Astrocyte (in vitro differentiated cells and primary cell): ENCODE measurements around the gene ANGPTL1. TPM values are rescaled to one million over a fixed set of nuclear protein-coding genes. Genes with fewer than 3 reads are reported as not detected.

Experiments used
- DNase-seq: peaks from one replicate; pipeline ENCODE4 v3.0.0-alpha.2; 2010; ENCODE audit warnings: low read depth
- FAIRE-seq: peaks from 2 replicates; lab custom pipeline; 2011; peaks lifted over from hg19 to GRCh38; lab: Jason Lieb, UNC
- H2AFZ ChIP-seq: 2 replicates; pipeline ENCODE4 v1.6.0; 2012; ENCODE audit warnings: low read depth, low read length, inconsistent platforms
- H3K27ac ChIP-seq: 2 replicates; pipeline ENCODE4 v1.5.1; 2011; ENCODE audit warnings: low read depth, low read length, inconsistent platforms
- H3K27me3 ChIP-seq: 2 replicates; pipeline ENCODE4 v1.6.0; 2011; ENCODE audit warnings: low read length, inconsistent platforms; ENCODE audit not compliant: insufficient read depth
- H3K36me3 ChIP-seq: 2 replicates; pipeline ENCODE4 v1.5.1; 2011; ENCODE audit warnings: low read length, inconsistent platforms; ENCODE audit not compliant: insufficient read depth
- H3K4me1 ChIP-seq: 2 replicates; pipeline ENCODE4 v1.5.1; 2011; ENCODE audit warnings: low read length, inconsistent platforms; ENCODE audit not compliant: insufficient read depth
- H3K4me2 ChIP-seq: 2 replicates; pipeline ENCODE4 v1.6.0; 2012; ENCODE audit warnings: low read length, inconsistent platforms
- H3K4me3 ChIP-seq: 2 replicates; pipeline ENCODE4 v1.5.1; 2011; ENCODE audit warnings: low read depth, mild to moderate bottlenecking, low read length, inconsistent platforms; ENCODE audit not compliant: insufficient read depth
- H3K79me2 ChIP-seq: 2 replicates; pipeline ENCODE4 v1.6.0; 2012; ENCODE audit warnings: mild to moderate bottlenecking, low read length, inconsistent platforms; ENCODE audit not compliant: insufficient read depth
- H3K9ac ChIP-seq: 2 replicates; pipeline ENCODE4 v1.6.0; 2012; ENCODE audit warnings: mild to moderate bottlenecking, low read length, inconsistent platforms
- H3K9me3 ChIP-seq: 2 replicates; pipeline ENCODE4 v1.5.1; 2012; ENCODE audit warnings: low read depth, mild to moderate bottlenecking, low read length, inconsistent platforms; ENCODE audit not compliant: insufficient read depth
- H4K20me1 ChIP-seq: 2 replicates; pipeline ENCODE4 v1.6.0; 2012; ENCODE audit warnings: low read length, inconsistent platforms; ENCODE audit not compliant: insufficient read depth
- H3K27ac Mint-ChIP-seq: one replicate; pipeline ENCODE4 v1.8.0; 2021; ENCODE audit warnings: mild to moderate bottlenecking, mixed read lengths; ENCODE audit not compliant: unreplicated experiment
- H3K27me3 Mint-ChIP-seq: one replicate; pipeline ENCODE4 v1.8.0; 2021; ENCODE audit warnings: low read depth, mixed read lengths; ENCODE audit not compliant: unreplicated experiment
- H3K36me3 Mint-ChIP-seq: one replicate; pipeline ENCODE4 v1.8.0; 2021; ENCODE audit warnings: low read depth, mixed read lengths; ENCODE audit not compliant: unreplicated experiment
- H3K4me1 Mint-ChIP-seq: one replicate; pipeline ENCODE4 v1.8.0; 2021; ENCODE audit warnings: low read depth, mixed read lengths; ENCODE audit not compliant: unreplicated experiment
- H3K4me3 Mint-ChIP-seq: one replicate; pipeline ENCODE4 v1.8.0; 2021; ENCODE audit warnings: mild to moderate bottlenecking, moderate library complexity, mixed read lengths; ENCODE audit not compliant: unreplicated experiment
- H3K9me3 Mint-ChIP-seq: one replicate; pipeline ENCODE4 v1.8.0; 2021; ENCODE audit warnings: mild to moderate bottlenecking, mixed read lengths; ENCODE audit not compliant: unreplicated experiment
- CTCF ChIP-seq: IDR thresholded peaks from 2 replicates; pipeline ENCODE4 v1.5.1; 2011; ENCODE audit warnings: low read depth, mild to moderate bottlenecking, inconsistent platforms, low read length, moderate library complexity; ENCODE audit not compliant: insufficient read depth
- EZH2 ChIP-seq: IDR thresholded peaks from 2 replicates; pipeline ENCODE4 v1.6.1; 2012; ENCODE audit warnings: mild to moderate bottlenecking, low read length, inconsistent platforms; ENCODE audit not compliant: insufficient read depth
- total RNA-seq: library from RNA; stranded (reverse); gene quantifications from 2 replicates; pipeline ENCODE4 v1.2.1, GENCODE V29; 2021

ANGPTL1 gene
- total RNA-seq, 1 donor from 2014 or later: 4.1 TPM

DNA sequence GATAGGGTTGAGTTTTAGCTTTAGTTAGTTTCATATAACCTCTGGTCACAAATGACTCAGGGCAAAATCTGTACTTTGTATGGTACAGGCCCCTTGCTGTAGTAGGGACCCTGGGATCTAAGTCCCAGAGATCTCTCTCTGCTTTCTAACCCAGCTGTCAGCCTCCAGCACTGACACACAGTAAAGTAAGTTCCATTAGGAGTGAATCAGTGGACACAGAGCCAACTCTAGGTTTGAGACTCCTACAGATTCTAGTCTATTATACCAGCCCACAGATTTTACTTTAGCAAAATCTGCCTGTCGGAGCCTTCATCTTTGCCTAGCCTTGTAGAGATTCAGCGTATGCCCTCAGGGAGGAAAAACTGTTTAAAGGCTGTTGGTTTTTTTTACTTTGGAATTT is 52.5 kb downstream of the ANGPTL1 start:
- Histone ChIP-seq H3K36me3 (no peaks in the 10 kb centered on the region), H3K79me2 (no peaks in the 10 kb centered on the region), H3K9me3 (no peaks in the 10 kb centered on the region), H4K20me1 (no peaks in the 10 kb centered on the region), H3K9ac (no peak overlapping the region), H3K4me3 (no peak overlapping the region), H2AFZ (no peak overlapping the region), H3K27ac (no peak overlapping the region), H3K27me3 (no peaks in the 10 kb centered on the region), H3K4me2 (no peak overlapping the region), H3K4me1 (no peaks in the 10 kb centered on the region)
- TF ChIP-seq CTCF (no peak), EZH2 (no peak)
- Mint-ChIP-seq H3K4me3 (no peak overlapping the region), H3K27me3 (no peaks in the 10 kb centered on the region), H3K36me3 (peaks cover 11% of the 10 kb centered on the region), H3K4me1 (peaks cover 6% of the 10 kb centered on the region), H3K9me3 (no peaks in the 10 kb centered on the region), H3K27ac (peak overlapping the region; percentile 21)
- DNase-seq (peak; percentile 63), FAIRE-seq (no peak)

GRCh38 chr1:178810585-178810984 is 60.3 kb downstream of the ANGPTL1 start:
- no peaks in the 10 kb centered on the region for H3K9me3 ChIP-seq
- H3K9me3 Mint-ChIP-seq: no peaks in the 10 kb centered on the region
- no peak overlapping the region for H3K4me3 ChIP-seq
- FAIRE-seq (no peak), DNase-seq (no peak)
- H3K4me3 Mint-ChIP-seq: no peak overlapping the region
- H3K4me1 ChIP-seq: no peaks in the 10 kb centered on the region
- no peaks in the 10 kb centered on the region for H3K36me3 ChIP-seq
- no peak overlapping the region for H3K27ac Mint-ChIP-seq
- H3K4me2 ChIP-seq: no peak overlapping the region
- TF ChIP-seq CTCF (no peak), EZH2 (no peak)
- no peaks in the 10 kb centered on the region for H4K20me1 ChIP-seq
- H3K27ac ChIP-seq: no peak overlapping the region
- no peak overlapping the region for H3K9ac ChIP-seq
- H3K27me3 Mint-ChIP-seq: no peaks in the 10 kb centered on the region
- H3K36me3 Mint-ChIP-seq: peaks cover 12% of the 10 kb centered on the region
- no peaks in the 10 kb centered on the region for H3K79me2 ChIP-seq
- no peaks in the 10 kb centered on the region for H3K4me1 Mint-ChIP-seq
- no peak overlapping the region for H2AFZ ChIP-seq
- H3K27me3 ChIP-seq: no peaks in the 10 kb centered on the region

DNA sequence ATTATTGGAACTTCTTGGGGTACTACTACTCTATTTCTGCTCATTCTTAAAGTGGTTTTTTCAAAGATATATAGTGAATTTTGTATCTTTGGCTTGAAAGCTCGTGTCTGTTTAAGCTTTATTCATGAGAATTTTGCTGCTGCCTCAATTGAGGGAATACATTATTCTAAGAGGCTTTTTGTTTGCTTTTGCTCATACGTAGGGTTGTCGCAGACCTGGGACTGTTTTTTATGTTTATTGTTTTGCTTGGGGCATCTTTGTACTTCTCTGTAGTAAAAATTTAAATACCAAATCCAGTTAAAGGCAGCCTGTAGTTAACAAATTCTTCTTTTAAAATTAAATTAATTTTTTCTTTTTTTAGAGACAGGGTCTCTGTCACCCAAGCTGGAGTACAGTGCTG is 62.3 kb downstream of the ANGPTL1 start:
- H3K79me2 ChIP-seq: no peaks in the 10 kb centered on the region
- H3K4me3 ChIP-seq: no peak overlapping the region
- H3K4me2 ChIP-seq: no peak overlapping the region
- Mint-ChIP-seq H3K27me3 (no peaks in the 10 kb centered on the region), H3K9me3 (no peaks in the 10 kb centered on the region), H3K4me3 (no peak overlapping the region), H3K27ac (no peak overlapping the region), H3K36me3 (peaks cover 2% of the 10 kb centered on the region), H3K4me1 (no peaks in the 10 kb centered on the region)
- TF ChIP-seq CTCF (no peak), EZH2 (no peak)
- no peak overlapping the region for H3K9ac ChIP-seq
- no peak for DNase-seq
- no peak for FAIRE-seq
- no peak overlapping the region for H2AFZ ChIP-seq
- H3K4me1 ChIP-seq: no peaks in the 10 kb centered on the region
- H3K27me3 ChIP-seq: no peaks in the 10 kb centered on the region
- no peaks in the 10 kb centered on the region for H4K20me1 ChIP-seq
- no peaks in the 10 kb centered on the region for H3K9me3 ChIP-seq
- no peaks in the 10 kb centered on the region for H3K36me3 ChIP-seq
- H3K27ac ChIP-seq: no peak overlapping the region
